Endothelial cell of umbilical vein (primary cell): ENCODE measurements around the gene FRMD4A. TPM values are rescaled to one million over a fixed set of nuclear protein-coding genes. Genes with fewer than 3 reads are reported as not detected.

Experiments
- BruUV-seq: library from RNA; stranded (reverse); fragments of 400-500 nt; replicated peaks from 2 replicates; lab custom pipeline; 2021; lab: Mats Ljungman, UMichigan
- CTCF ChIA-PET: fragments of 300-600, 350-600 bp; sonication (Branson Sonifier 250); formaldehyde crosslinking; loops from one replicate; lab custom pipeline; 2021; ENCODE audit warnings: antibody characterized with exemption, inconsistent platforms; lab: Charles Lee
- POLR2A ChIA-PET: fragments of 300-600, 350-600 bp; sonication (Branson Sonifier 250); formaldehyde crosslinking; loops from one replicate; lab custom pipeline; 2021; ENCODE audit warnings: antibody characterized with exemption, inconsistent platforms; lab: Charles Lee
- DNase-seq: peaks from one replicate; pipeline ENCODE4 v3.0.0-alpha.2; 2011; ENCODE audit warnings: low read depth, low spot score
- FAIRE-seq: peaks from 2 replicates; lab custom pipeline; 2011; peaks lifted over from hg19 to GRCh38; lab: Jason Lieb, UNC
- H2AFZ ChIP-seq: 2 replicates; pipeline ENCODE4 v1.6.0; 2012; ENCODE audit warnings: low read depth, low read length, control low read depth, inconsistent platforms
- H3K27ac ChIP-seq: 2 replicates; pipeline ENCODE4 v1.5.1; 2011; ENCODE audit warnings: low read depth, mild to moderate bottlenecking, control low read depth, low read length, moderate library complexity; ENCODE audit not compliant: insufficient read depth
- H3K27me3 ChIP-seq, 2 experiments: 2 replicates each; pipeline versions ENCODE4 v1.6.0 to v1.6.1; 2011; ENCODE audit warnings: low read length in 2 of 2, mixed read lengths in 1 of 2; ENCODE audit not compliant: control insufficient read depth in 2 of 2, insufficient read depth in 2 of 2
- H3K36me3 ChIP-seq, 2 experiments: 2 replicates in 1 of 2; 3 replicates in 1 of 2; pipeline ENCODE4 v1.5.1; 2011; ENCODE audit warnings: low read length in 2 of 2, mild to moderate bottlenecking in 1 of 2, moderate library complexity in 1 of 2; ENCODE audit not compliant: control insufficient read depth in 2 of 2, insufficient read depth in 2 of 2; ENCODE audit errors: extremely low read depth in 1 of 2
- H3K4me1 ChIP-seq: 3 replicates; pipeline ENCODE4 v1.5.1; 2011; ENCODE audit warnings: mild to moderate bottlenecking, low read length; ENCODE audit not compliant: control insufficient read depth, insufficient read depth; ENCODE audit errors: extremely low read depth
- H3K4me2 ChIP-seq: 2 replicates; pipeline ENCODE4 v1.6.1; 2011; ENCODE audit warnings: low read length, control low read depth, mixed read lengths; ENCODE audit not compliant: insufficient read depth
- H3K4me3 ChIP-seq, 3 experiments: fragments of 200-600 bp in 1 of 3; sonication (generic), shearing (Covaris generic) in 1 of 3; replicated peaks in 1 of 3; 2 replicates each; pipeline ENCODE4 v1.5.1; 2011 to 2016; ENCODE audit warnings: control low read depth in 3 of 3, low read length in 3 of 3, mild to moderate bottlenecking in 2 of 3, inconsistent platforms in 1 of 3, low read depth in 1 of 3, moderate library complexity in 1 of 3; ENCODE audit not compliant: insufficient read depth in 1 of 3
- H3K79me2 ChIP-seq: 2 replicates; pipeline ENCODE4 v1.6.0; 2012; ENCODE audit warnings: low read length, inconsistent platforms; ENCODE audit not compliant: control insufficient read depth, insufficient read depth
- H3K9ac ChIP-seq: replicated peaks from 2 replicates; pipeline ENCODE3; 2011; ENCODE audit warnings: low read length, control low read depth; ENCODE audit not compliant: insufficient read depth; ENCODE audit errors: extremely low read depth
- H3K9me1 ChIP-seq: replicated peaks from 3 replicates; pipeline ENCODE4 v1.6.0; 2011; ENCODE audit warnings: mild to moderate bottlenecking, low read length; ENCODE audit not compliant: control insufficient read depth, insufficient read depth; ENCODE audit errors: extremely low read depth
- H3K9me3 ChIP-seq: replicated peaks from 2 replicates; pipeline ENCODE4 v1.5.1; 2012; ENCODE audit warnings: low read length, inconsistent platforms; ENCODE audit not compliant: control insufficient read depth, insufficient read depth
- H4K20me1 ChIP-seq: replicated peaks from 2 replicates; pipeline ENCODE3; 2011; ENCODE audit warnings: mild to moderate bottlenecking, low read length; ENCODE audit not compliant: control insufficient read depth, insufficient read depth; ENCODE audit errors: extremely low read depth
- EZH2 ChIP-seq: IDR thresholded peaks from 2 replicates; pipeline ENCODE4 v1.6.1; 2012; ENCODE audit warnings: borderline replicate concordance, low read depth, mild to moderate bottlenecking, moderate library complexity, low read length, inconsistent platforms; ENCODE audit not compliant: severe bottlenecking
- FOS ChIP-seq: IDR thresholded peaks from 2 replicates; pipeline ENCODE4 v1.6.1; 2011; ENCODE audit warnings: mild to moderate bottlenecking, low read length, moderate library complexity, borderline replicate concordance; ENCODE audit not compliant: insufficient read depth
- GATA2 ChIP-seq: IDR thresholded peaks from 2 replicates; pipeline ENCODE4 v1.7.0; 2011; ENCODE audit warnings: low read depth, mild to moderate bottlenecking, moderate library complexity, mixed read lengths, low read length; ENCODE audit not compliant: insufficient read length, insufficient read depth
- dilution Hi-C: fragments of 300-500 bp; cut with MboI; formaldehyde crosslinking; loops from one replicate; pipeline ENCODE4 v1.15.0; 2019; ENCODE audit warnings: low sequenced_read_pairs; ENCODE audit not compliant: extremely low pct_ligation_motif_present
- intact Hi-C: fragments of 100-400 bp; cut with micrococcal nuclease; formaldehyde crosslinking; loops from one replicate; pipeline ENCODE4 v1.10.0; 2022
- polyA plus RNA-seq, 4 experiments: library from polyadenylated mRNA; depleted of rRNA in 3 of 4; stranded (reverse) in 3 of 4; unstranded in 1 of 4; fragments of >200 nt; gene quantifications; 2 replicates each; pipeline versions ENCODE4 v1.2.1 to v1.2.3, GENCODE V29; 2011 to 2012; ENCODE audit warnings: missing spikeins in 1 of 4
- total RNA-seq: library from RNA; stranded (reverse); gene quantifications from 2 replicates; pipeline ENCODE4 v1.2.3, GENCODE V29; 2021
- TF ChIP-seq, protein P1 (sequence below), 2 donors: IDR thresholded peaks; 1 replicate in 1 of 2; 2 replicates in 1 of 2; pipeline ENCODE4 v1.5.1; 2011; ENCODE audit warnings: low read length in 2 of 2, mild to moderate bottlenecking in 2 of 2, moderate library complexity in 2 of 2, control low read depth in 1 of 2, inconsistent platforms in 1 of 2, low read depth in 1 of 2; ENCODE audit not compliant: insufficient read depth in 1 of 2; ENCODE audit errors: extremely low read depth in 1 of 2
- TF ChIP-seq, protein P2 (sequence below): IDR thresholded peaks from 2 replicates; pipeline ENCODE4 v1.6.1; 2011; ENCODE audit not compliant: insufficient read depth, insufficient read length

The FRMD4A gene
- total and polyA plus RNA-seq, 2 donors (not counting 3 experiments of a cell fraction or from before 2014, with no cell fraction given) = 123 to 148 TPM

DNA sequence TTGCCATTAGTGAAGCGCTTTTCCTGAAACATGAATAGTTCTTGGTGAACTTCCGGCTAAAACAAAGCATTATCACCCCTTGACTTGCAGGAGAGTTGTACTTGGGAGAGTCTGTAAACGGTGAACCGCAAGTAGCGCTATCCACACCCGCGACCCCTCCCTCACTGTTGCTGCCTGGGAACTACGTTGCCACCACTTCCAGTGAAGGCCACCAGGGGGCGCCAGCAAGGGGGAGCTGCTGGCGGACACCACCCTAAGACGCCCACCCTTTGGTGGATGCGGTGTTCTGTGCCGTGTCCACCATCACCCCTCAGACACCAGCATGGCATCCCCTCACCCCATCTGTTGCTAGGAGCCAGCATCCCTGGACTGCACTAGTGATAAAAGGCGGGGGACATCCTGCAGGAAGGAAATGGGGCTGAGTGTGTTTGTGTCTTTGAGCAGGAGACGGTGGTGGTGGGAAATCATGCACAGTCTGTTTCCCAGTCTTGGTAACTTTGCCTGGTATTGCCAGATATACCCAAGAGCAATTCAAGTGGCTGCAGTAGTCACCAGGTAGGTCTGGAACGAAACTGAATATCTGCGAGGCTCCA, 298.2 kb downstream of the FRMD4A start:
- DNase-seq (peak; percentile 41), FAIRE-seq (no peak)
- Histone ChIP-seq H2AFZ (peak overlapping the region; percentile 1), H3K79me2 (no peaks in the 10 kb centered on the region), H3K27me3 (no peaks in the 10 kb centered on the region), H3K36me3 (no peaks in the 10 kb centered on the region), H3K4me2 (no peak overlapping the region), H3K4me1 (peaks cover 14% of the 10 kb centered on the region), H3K9me1 (no peaks in the 10 kb centered on the region), H4K20me1 (no peaks in the 10 kb centered on the region), H3K9ac (no peak overlapping the region), H3K4me3 (no peak overlapping the region), H3K27ac (no peak overlapping the region), H3K9me3 (no peaks in the 10 kb centered on the region)
- POLR2A ChIA-PET = no interaction called here
- CTCF ChIA-PET = interaction anchor here (0.6 to 3.0 kb wide), 15 partner anchors 9 to 245 kb away, joined by 3 to 21 read pairs (median 4); no protein-coding TSS in a partner anchor
- TF ChIP-seq, protein P1, sequence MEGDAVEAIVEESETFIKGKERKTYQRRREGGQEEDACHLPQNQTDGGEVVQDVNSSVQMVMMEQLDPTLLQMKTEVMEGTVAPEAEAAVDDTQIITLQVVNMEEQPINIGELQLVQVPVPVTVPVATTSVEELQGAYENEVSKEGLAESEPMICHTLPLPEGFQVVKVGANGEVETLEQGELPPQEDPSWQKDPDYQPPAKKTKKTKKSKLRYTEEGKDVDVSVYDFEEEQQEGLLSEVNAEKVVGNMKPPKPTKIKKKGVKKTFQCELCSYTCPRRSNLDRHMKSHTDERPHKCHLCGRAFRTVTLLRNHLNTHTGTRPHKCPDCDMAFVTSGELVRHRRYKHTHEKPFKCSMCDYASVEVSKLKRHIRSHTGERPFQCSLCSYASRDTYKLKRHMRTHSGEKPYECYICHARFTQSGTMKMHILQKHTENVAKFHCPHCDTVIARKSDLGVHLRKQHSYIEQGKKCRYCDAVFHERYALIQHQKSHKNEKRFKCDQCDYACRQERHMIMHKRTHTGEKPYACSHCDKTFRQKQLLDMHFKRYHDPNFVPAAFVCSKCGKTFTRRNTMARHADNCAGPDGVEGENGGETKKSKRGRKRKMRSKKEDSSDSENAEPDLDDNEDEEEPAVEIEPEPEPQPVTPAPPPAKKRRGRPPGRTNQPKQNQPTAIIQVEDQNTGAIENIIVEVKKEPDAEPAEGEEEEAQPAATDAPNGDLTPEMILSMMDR (IDR thresholded peaks at IDR 0.05; ENCODE audit: extremely low read depth in 1 of 2, insufficient read depth in 1 of 2, low read depth in 1 of 2, low read length in 2 of 2) = peak; percentile 89 to 93
- TF ChIP-seq, protein P2, sequence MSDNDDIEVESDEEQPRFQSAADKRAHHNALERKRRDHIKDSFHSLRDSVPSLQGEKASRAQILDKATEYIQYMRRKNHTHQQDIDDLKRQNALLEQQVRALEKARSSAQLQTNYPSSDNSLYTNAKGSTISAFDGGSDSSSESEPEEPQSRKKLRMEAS = no peak
- intact Hi-C loops = loop anchor here (1.0 to 5.0 kb wide), 4 partner anchors 42 to 245 kb away; no protein-coding TSS in a partner anchor
- dilution Hi-C loops = no loop called here
- BruUV-seq = no TSS peak

DNA sequence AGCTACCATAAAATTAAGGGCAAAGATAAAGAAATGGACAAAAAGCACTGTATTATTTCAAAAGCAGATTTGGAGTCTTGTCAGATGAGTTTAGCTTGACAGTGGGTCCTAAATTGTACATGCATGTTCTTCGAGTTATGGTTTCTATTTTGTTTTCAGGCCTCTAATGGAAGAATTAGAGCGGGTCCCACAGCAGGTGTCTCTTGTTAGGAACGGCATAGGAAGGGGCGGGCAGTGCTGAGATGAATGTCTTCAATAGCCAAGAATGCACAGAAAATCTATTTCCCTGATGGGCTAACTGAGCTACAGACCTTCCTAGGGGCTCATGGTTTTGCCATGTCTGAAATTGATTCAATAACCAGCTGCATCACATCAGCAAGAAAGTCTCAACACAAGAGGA, 304.4 kb downstream of the FRMD4A start:
- TF ChIP-seq GATA2 (no peak), EZH2 (no peak), FOS (no peak)
- TF ChIP-seq, protein P1 (IDR thresholded peaks at IDR 0.05; ENCODE audit: extremely low read depth in 1 of 2, insufficient read depth in 1 of 2, low read depth in 1 of 2, low read length in 2 of 2) = no peak
- TF ChIP-seq, protein P2 = no peak

More for the DNA sequence above, 304.4 kb downstream of the FRMD4A start:
- Histone ChIP-seq H4K20me1 (no peaks in the 10 kb centered on the region), H3K27me3 (peaks cover 8 to 11% of the 10 kb centered on the region in 2 experiments), H3K79me2 (no peaks in the 10 kb centered on the region), H3K9me1 (no peaks in the 10 kb centered on the region), H3K36me3 (no peaks in the 10 kb centered on the region), H3K4me1 (no peaks in the 10 kb centered on the region), H3K9me3 (no peaks in the 10 kb centered on the region), H3K4me2 (no peak overlapping the region), H3K4me3 (no peak overlapping the region), H3K9ac (no peak overlapping the region), H3K27ac (no peak overlapping the region), H2AFZ (no peak overlapping the region)
- POLR2A ChIA-PET = no interaction called here
- no TSS peak for BruUV-seq
- intact Hi-C loops = no loop called here
- DNase-seq (no peak), FAIRE-seq (no peak)
- CTCF ChIA-PET = interaction anchor here (0.5 to 1.6 kb wide), 3 partner anchors 10 to 1031 kb away, joined by 3 read pairs; no protein-coding TSS in a partner anchor
- dilution Hi-C loops = no loop called here
